NB4 (cell line): ENCODE data around the gene PRRX2.

Experiments
- DNase-seq: peaks from one replicate; pipeline ENCODE4 v3.0.0; 2010; ENCODE audit warnings: low read depth
- H3K4me3 ChIP-seq: one replicate; pipeline ENCODE4 v1.5.1; 2011; ENCODE audit warnings: mild to moderate bottlenecking, low read depth, low read length, moderate library complexity
- MYC ChIP-seq: IDR thresholded peaks from 2 replicates; pipeline ENCODE4 v1.6.1; 2011; ENCODE audit warnings: low read depth, low read length
- POLR2A ChIP-seq: IDR thresholded peaks from 2 replicates; pipeline ENCODE4 v1.6.1; 2011; ENCODE audit warnings: mild to moderate bottlenecking; ENCODE audit not compliant: insufficient read length; ENCODE audit errors: extremely low read depth
- TF ChIP-seq, protein P1 (sequence below): IDR thresholded peaks from 2 replicates; pipeline ENCODE4 v1.6.1; 2011; ENCODE audit warnings: low read depth, low read length
- TF ChIP-seq, protein P2 (sequence below): IDR thresholded peaks from one replicate; pipeline ENCODE4 v1.5.1; 2012; ENCODE audit warnings: low read depth, low read length

Gene PRRX2

DNA sequence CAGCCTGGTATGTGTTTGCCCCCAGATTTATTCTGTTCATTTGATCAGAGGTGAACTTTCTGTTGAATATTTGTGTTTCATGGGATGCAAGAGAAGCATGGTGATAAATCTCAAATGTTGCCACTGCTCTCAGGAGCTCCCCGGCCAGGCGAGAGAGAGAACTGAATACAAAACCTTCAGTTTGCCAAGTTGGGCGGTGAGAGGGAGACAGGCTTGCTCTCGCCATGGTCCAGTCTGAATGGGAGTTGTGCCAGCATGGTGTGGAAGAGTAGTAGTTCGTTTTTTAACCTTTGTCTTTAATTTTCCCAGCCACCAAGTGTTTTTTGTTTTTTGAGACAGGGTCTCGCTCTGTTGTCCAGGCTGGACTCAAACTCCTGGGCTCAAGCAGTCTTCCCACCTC is 36.7 kb upstream of the PRRX2 start:
- no peak overlapping the region for H3K4me3 ChIP-seq
- DNase-seq = no peak
- TF ChIP-seq MYC (no peak), POLR2A (no peak)
- TF ChIP-seq, protein P1, sequence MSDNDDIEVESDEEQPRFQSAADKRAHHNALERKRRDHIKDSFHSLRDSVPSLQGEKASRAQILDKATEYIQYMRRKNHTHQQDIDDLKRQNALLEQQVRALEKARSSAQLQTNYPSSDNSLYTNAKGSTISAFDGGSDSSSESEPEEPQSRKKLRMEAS = no peak
- TF ChIP-seq, protein P2, sequence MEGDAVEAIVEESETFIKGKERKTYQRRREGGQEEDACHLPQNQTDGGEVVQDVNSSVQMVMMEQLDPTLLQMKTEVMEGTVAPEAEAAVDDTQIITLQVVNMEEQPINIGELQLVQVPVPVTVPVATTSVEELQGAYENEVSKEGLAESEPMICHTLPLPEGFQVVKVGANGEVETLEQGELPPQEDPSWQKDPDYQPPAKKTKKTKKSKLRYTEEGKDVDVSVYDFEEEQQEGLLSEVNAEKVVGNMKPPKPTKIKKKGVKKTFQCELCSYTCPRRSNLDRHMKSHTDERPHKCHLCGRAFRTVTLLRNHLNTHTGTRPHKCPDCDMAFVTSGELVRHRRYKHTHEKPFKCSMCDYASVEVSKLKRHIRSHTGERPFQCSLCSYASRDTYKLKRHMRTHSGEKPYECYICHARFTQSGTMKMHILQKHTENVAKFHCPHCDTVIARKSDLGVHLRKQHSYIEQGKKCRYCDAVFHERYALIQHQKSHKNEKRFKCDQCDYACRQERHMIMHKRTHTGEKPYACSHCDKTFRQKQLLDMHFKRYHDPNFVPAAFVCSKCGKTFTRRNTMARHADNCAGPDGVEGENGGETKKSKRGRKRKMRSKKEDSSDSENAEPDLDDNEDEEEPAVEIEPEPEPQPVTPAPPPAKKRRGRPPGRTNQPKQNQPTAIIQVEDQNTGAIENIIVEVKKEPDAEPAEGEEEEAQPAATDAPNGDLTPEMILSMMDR = no peak

DNA sequence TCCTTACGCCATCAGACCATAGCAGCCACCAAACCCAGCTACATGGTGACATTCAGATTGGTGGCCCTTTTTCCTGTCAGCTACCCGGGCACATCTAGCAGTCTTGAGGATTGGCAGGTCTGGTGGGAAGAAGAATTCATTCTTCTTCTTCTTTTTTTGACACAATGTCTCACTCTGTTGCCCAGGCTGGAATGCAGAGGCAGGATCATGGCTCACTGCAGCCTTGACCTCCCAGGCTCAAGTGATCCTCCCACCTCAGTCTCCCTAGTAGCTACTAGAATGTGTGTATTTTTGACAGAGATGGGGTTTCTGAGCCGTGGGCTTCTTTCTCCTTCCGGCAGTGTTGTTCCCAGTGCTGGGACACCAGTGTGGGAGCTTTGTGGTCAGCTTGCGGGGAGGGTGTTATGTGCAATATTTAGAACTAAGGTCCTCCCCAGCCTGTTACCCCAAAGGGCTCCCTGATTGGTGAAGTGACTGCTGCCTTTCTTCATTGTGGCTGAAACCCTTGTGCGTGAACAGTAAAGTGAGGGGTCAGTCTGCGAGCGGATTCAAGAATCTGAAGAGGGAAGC is 36.1 kb upstream of the PRRX2 start:
- no peak for DNase-seq
- TF ChIP-seq POLR2A = no peak
- no peak overlapping the region for H3K4me3 ChIP-seq

DNA sequence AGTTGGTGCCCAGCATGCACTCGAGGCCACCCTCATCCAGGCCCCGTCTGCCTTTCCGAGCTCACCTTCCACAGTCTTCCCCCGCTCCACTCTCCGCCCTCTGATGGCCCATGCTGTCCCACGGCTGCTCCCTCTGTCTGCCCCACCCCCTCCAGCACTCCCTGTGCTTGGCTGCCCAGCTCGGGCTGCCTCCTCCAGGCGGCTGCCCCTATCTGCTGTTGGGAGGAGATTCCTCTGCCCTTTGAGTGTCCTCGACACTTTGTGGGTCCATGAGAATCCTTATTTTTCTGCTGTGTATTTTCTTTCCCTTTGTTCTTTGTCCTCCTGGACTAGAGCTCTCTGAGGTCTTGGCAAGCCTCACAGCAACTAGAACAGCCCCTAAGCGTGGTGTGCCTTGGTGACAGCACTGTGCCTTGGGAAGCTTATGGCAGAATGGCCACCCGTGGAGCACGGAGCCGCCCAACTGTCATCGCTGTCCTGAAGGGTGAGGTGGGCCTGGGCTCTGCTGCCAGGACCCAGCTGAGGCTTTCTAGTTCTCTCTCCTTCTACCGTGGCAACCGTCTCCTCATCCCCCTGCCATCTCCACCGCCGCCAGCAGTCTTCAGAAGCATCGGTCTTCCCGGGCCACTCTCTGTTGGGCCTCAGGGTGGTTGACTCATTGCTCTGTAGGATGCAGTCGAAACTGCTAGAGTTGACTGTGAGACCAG is 34.3 kb upstream of the PRRX2 start:
- no peak overlapping the region for H3K4me3 ChIP-seq
- TF ChIP-seq, protein P1 = no peak
- TF ChIP-seq MYC (no peak), POLR2A (no peak)
- TF ChIP-seq, protein P2 = no peak
- no peak for DNase-seq

DNA sequence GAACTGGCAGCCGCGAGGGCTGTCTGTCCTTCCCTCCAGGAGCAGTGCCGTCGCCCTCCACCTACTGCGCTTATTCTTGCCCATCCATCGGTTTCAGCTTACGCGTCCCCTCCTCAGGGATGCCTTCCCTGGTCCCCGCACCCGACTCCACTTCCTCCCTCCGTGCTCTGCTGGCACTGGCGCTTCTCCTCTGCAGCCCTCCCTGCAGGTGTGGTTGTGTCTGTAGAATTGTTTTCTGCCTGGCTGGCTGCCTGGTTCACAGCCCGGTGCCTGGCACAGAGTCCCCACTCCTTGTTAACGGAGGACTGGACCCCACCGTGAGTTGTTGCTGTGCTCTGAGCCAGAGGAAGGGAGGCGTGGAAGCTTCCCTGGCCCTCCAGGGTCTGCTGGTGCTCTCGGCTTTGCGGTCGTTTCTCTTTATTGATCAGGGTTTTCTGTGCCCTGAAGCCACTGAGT is 33.7 kb upstream of the PRRX2 start:
- H3K4me3 ChIP-seq = no peak overlapping the region
- no peak for TF ChIP-seq POLR2A
- TF ChIP-seq, protein P2 = no peak
- TF ChIP-seq MYC = no peak
- TF ChIP-seq, protein P1 = no peak
- no peak for DNase-seq

DNA sequence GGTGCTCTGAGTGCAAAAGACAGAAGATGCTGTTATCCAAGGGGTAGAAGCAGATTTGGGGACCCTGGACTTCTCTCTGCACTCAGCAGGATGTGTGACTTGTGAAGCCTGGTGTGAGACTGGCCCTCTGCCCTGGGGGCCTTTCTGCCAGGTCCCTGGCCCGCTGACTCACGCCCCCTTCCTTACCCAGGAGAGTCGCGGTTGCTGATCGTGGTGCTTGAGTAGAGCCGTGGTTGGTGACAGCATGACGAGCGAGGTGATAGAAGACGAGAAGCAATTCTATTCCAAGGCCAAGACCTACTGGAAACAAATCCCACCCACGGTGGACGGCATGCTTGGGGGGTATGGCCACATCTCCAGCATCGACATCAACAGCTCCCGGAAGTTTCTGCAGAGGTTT is 33.0 kb upstream of the PRRX2 start:
- no peak overlapping the region for H3K4me3 ChIP-seq
- TF ChIP-seq, protein P1 = no peak
- TF ChIP-seq POLR2A (no peak), MYC (no peak)
- TF ChIP-seq, protein P2 = no peak
- DNase-seq = no peak

DNA sequence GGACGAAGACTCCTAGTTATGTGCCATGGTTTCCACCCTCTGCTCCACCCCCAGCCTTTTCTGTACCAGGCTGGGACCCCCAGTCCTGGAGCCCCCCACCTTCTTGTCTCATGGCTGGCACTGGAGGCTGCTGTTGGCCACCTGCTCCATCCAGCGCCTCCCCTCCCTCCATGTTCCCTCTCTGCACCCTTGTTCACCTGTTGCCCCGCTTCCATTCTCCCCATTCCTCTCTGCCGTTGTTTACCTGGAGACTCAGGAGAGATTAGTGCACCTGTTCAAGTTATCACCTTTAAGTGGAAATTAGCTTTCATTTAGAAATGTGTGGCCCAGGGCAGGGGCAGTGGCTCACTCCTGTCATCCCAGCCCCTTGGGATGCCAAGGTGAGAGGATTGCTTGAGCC is 32.2 kb upstream of the PRRX2 start:
- DNase-seq = no peak
- no peak overlapping the region for H3K4me3 ChIP-seq
- TF ChIP-seq MYC = no peak
- TF ChIP-seq, protein P1 = no peak

DNA sequence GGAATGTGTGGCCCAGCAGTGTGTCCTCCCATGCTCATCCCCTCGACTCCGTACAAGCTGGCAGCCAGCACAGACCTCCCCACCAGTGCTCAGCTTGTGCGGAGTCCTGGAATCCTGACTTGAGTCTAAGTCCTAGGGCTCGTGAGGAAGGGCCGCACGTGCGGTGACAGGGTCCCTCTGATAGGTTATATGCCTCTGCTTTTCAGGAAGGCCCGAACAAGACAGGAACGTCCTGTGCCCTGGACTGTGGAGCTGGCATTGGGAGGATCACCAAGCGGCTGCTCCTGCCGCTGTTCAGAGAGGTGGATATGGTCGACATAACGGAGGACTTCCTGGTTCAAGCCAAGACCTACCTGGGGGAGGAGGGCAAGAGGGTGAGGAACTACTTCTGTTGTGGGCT is 31.6 kb upstream of the PRRX2 start:
- DNase-seq = no peak

More for the DNA sequence above, 31.6 kb upstream of the PRRX2 start:
- H3K4me3 ChIP-seq = no peak overlapping the region
- TF ChIP-seq MYC (no peak), POLR2A (no peak)
- TF ChIP-seq, protein P1 = no peak
- TF ChIP-seq, protein P2 = no peak
